Measurements from ENCODE around the gene CAMSAP1. TPM values are rescaled to one million over a fixed set of nuclear protein-coding genes. Genes with fewer than 3 reads are reported as not detected.

Gene CAMSAP1
- total and polyA plus RNA-seq, 2 donors (not counting 1 experiment from before 2014, with no cell fraction given): 5.0 to 18.8 TPM

DNA sequence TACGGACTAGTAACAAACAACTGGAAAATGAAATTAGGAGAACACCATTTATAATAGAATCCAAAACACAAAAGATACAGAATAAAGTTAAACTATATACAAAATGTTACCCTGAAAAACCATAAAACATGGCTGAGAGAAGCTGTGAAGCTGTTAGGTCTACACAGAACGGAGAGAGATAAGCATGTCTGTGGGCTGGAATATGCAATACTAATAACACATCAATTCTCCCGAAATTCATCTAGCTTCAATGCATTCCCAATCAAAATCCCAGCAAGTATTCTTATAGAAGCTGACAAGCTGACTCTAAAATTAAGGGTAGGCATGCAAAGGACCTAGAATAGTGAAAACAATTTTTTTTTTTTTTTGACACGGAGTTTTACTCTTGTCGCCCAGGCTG, 32.5 kb downstream of the CAMSAP1 start:
- Histone ChIP-seq H3K36me3 (ENCODE audit: control insufficient read depth, insufficient read depth, low read length) (no peaks in the 10 kb centered on the region), H4K20me1 (ENCODE audit: control insufficient read depth, extremely low read depth, insufficient read depth, low read length) (no peaks in the 10 kb centered on the region), H3K4me3 (replicated peaks in 1 of 4; ENCODE audit: control extremely low read depth in 1 of 4, insufficient read depth in 1 of 4, low read depth in 3 of 4, low read length in 4 of 4) (no peak overlapping the region), H3K4me2 (ENCODE audit: extremely low read depth, insufficient read depth, low read length) (no peak overlapping the region), H3K9ac (ENCODE audit: insufficient read depth, low read length) (no peak overlapping the region), H3K27me3 (ENCODE audit: control insufficient read depth, insufficient read depth, low read length) (no peaks in the 10 kb centered on the region), H2AFZ (ENCODE audit: low read length) (no peak overlapping the region), H3K9me3 (ENCODE audit: control insufficient read depth, insufficient read depth, low read depth, low read length) (no peaks in the 10 kb centered on the region), H3K4me1 (ENCODE audit: control insufficient read depth, extremely low read depth, insufficient read depth, low read length) (no peaks in the 10 kb centered on the region), H3K79me2 (ENCODE audit: control insufficient read depth, insufficient read depth, low read length) (peaks cover 22% of the 10 kb centered on the region), H3K27ac (ENCODE audit: insufficient read depth, low read length) (no peak overlapping the region)
- TF ChIP-seq, protein P1, sequence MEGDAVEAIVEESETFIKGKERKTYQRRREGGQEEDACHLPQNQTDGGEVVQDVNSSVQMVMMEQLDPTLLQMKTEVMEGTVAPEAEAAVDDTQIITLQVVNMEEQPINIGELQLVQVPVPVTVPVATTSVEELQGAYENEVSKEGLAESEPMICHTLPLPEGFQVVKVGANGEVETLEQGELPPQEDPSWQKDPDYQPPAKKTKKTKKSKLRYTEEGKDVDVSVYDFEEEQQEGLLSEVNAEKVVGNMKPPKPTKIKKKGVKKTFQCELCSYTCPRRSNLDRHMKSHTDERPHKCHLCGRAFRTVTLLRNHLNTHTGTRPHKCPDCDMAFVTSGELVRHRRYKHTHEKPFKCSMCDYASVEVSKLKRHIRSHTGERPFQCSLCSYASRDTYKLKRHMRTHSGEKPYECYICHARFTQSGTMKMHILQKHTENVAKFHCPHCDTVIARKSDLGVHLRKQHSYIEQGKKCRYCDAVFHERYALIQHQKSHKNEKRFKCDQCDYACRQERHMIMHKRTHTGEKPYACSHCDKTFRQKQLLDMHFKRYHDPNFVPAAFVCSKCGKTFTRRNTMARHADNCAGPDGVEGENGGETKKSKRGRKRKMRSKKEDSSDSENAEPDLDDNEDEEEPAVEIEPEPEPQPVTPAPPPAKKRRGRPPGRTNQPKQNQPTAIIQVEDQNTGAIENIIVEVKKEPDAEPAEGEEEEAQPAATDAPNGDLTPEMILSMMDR (conservative IDR thresholded peaks at IDR 0.05 in 1 of 2, IDR thresholded peaks at IDR 0.05 in 1 of 2; ENCODE audit: low read depth in 1 of 2, low read length in 2 of 2): no peak
- no peak for TF ChIP-seq EZH2 (IDR thresholded peaks at IDR 0.05; ENCODE audit: low read length, missing control alignments)
- DNase-seq (ENCODE audit: low read depth in 2 of 2): no peak

DNA sequence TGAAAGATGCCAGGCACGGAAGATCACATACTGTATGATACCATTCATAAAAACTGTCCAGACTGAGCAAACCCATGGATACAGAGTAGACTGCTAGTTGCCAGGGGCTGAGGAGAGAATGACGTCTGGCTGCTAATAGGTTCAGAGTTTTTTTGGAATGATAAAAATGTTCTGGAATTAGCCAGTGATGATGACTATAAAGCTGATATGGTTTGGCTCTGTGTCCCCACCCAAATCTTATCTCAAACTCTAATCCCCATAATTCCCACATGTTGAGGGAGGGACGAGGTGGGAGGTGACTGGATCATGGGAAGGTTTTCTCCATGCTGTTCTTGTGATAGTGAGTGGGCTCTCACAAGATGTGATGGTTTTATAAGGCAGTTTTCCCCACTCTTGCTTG, 37.4 kb downstream of the CAMSAP1 start:
- H3K4me2 ChIP-seq (ENCODE audit: extremely low read depth, insufficient read depth, low read length): no peak overlapping the region
- no peak overlapping the region for H3K27ac ChIP-seq (ENCODE audit: insufficient read depth, low read length)
- no peak overlapping the region for H3K9ac ChIP-seq (ENCODE audit: insufficient read depth, low read length)
- H3K27me3 ChIP-seq (ENCODE audit: control insufficient read depth, insufficient read depth, low read length): no peaks in the 10 kb centered on the region
- H3K36me3 ChIP-seq (ENCODE audit: control insufficient read depth, insufficient read depth, low read length): no peaks in the 10 kb centered on the region
- DNase-seq (ENCODE audit: low read depth in 2 of 2): no peak
- TF ChIP-seq EZH2 (IDR thresholded peaks at IDR 0.05; ENCODE audit: low read length, missing control alignments): no peak
- TF ChIP-seq, protein P1 (conservative IDR thresholded peaks at IDR 0.05 in 1 of 2, IDR thresholded peaks at IDR 0.05 in 1 of 2; ENCODE audit: low read depth in 1 of 2, low read length in 2 of 2): no peak
- H2AFZ ChIP-seq (ENCODE audit: low read length): no peak overlapping the region
- peaks cover 11% of the 10 kb centered on the region for H3K79me2 ChIP-seq (ENCODE audit: control insufficient read depth, insufficient read depth, low read length)
- H3K9me3 ChIP-seq (ENCODE audit: control insufficient read depth, insufficient read depth, low read depth, low read length): no peaks in the 10 kb centered on the region
- H3K4me3 ChIP-seq (replicated peaks in 1 of 4; ENCODE audit: control extremely low read depth in 1 of 4, insufficient read depth in 1 of 4, low read depth in 3 of 4, low read length in 4 of 4): no peak overlapping the region
- no peaks in the 10 kb centered on the region for H4K20me1 ChIP-seq (ENCODE audit: control insufficient read depth, extremely low read depth, insufficient read depth, low read length)
- H3K4me1 ChIP-seq (ENCODE audit: control insufficient read depth, extremely low read depth, insufficient read depth, low read length): no peaks in the 10 kb centered on the region

DNA sequence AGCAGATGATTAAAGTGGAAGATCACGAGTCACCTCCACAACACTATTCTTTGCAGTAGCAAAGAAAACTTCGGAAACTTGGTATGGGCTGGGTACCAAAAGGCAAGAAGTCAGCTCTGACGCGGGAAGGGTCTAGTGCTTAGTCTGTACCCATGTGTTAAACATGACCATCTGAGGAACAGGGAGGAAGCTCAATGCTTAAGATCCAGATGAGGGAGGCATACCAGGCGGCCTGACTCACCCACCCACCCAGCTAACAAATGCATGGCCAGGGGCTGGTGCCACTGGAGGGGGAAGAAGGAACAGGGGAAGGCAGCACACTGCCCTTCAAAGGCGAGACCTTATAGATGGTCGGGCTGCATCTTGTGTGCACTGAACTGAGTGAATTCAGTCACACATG, 41.8 kb downstream of the CAMSAP1 start:
- H3K36me3 ChIP-seq (ENCODE audit: control insufficient read depth, insufficient read depth, low read length): no peaks in the 10 kb centered on the region
- H3K9ac ChIP-seq (ENCODE audit: insufficient read depth, low read length): no peak overlapping the region
- TF ChIP-seq, protein P1 (conservative IDR thresholded peaks at IDR 0.05 in 1 of 2, IDR thresholded peaks at IDR 0.05 in 1 of 2; ENCODE audit: low read depth in 1 of 2, low read length in 2 of 2): no peak
- no peak for TF ChIP-seq EZH2 (IDR thresholded peaks at IDR 0.05; ENCODE audit: low read length, missing control alignments)
- no peaks in the 10 kb centered on the region for H3K27me3 ChIP-seq (ENCODE audit: control insufficient read depth, insufficient read depth, low read length)
- peaks cover 7% of the 10 kb centered on the region for H3K79me2 ChIP-seq (ENCODE audit: control insufficient read depth, insufficient read depth, low read length)
- H3K4me3 ChIP-seq (replicated peaks in 1 of 4; ENCODE audit: control extremely low read depth in 1 of 4, insufficient read depth in 1 of 4, low read depth in 3 of 4, low read length in 4 of 4): no peak overlapping the region
- no peaks in the 10 kb centered on the region for H3K4me1 ChIP-seq (ENCODE audit: control insufficient read depth, extremely low read depth, insufficient read depth, low read length)
- no peak overlapping the region for H3K27ac ChIP-seq (ENCODE audit: insufficient read depth, low read length)
- no peak overlapping the region for H3K4me2 ChIP-seq (ENCODE audit: extremely low read depth, insufficient read depth, low read length)
- peak in 1 of 2 donors; percentile 66 for DNase-seq (ENCODE audit: low read depth in 2 of 2)
- no peak overlapping the region for H2AFZ ChIP-seq (ENCODE audit: low read length)
- H3K9me3 ChIP-seq (ENCODE audit: control insufficient read depth, insufficient read depth, low read depth, low read length): no peaks in the 10 kb centered on the region
- no peaks in the 10 kb centered on the region for H4K20me1 ChIP-seq (ENCODE audit: control insufficient read depth, extremely low read depth, insufficient read depth, low read length)
